HepG2 (cell line): Measurements from ENCODE around the gene TUBB4B.

Experiments used
- CTCF ChIP-seq: sonication (generic); formaldehyde crosslinking; IDR thresholded peaks from 2 replicates; pipeline ENCODE4 v1.5.0; 2020; ENCODE audit warnings: mild to moderate bottlenecking, missing genetic modification reagents, moderate library complexity
- ETV6 ChIP-seq: sonication (generic); formaldehyde crosslinking; conservative IDR thresholded peaks from 2 replicates; pipeline ENCODE4 v1.4.0; 2020; ENCODE audit warnings: missing genetic modification reagents
- SMARCC2 ChIP-seq: fragments of 450-650 bp; IDR thresholded peaks from 2 replicates; pipeline ENCODE4 v1.6.1; 2017; ENCODE audit warnings: antibody characterized with exemption, mild to moderate bottlenecking
- SOX6 ChIP-seq, 2 experiments: fragments of 450-650 bp in 1 of 2; sonication (generic) in 1 of 2; formaldehyde crosslinking in 1 of 2; IDR thresholded peaks; 2 replicates each; pipeline versions ENCODE4 v1.4.0 to v1.6.1; 2017 to 2020; ENCODE audit warnings: antibody characterized with exemption in 1 of 2, mild to moderate bottlenecking in 1 of 2, missing genetic modification reagents in 1 of 2
- ZNF83 ChIP-seq: sonication (generic); formaldehyde crosslinking; IDR thresholded peaks from 2 replicates; pipeline ENCODE4 v1.4.0; 2020; ENCODE audit warnings: missing genetic modification reagents, mild to moderate bottlenecking, borderline replicate concordance
- ZNF879 ChIP-seq: sonication (generic); formaldehyde crosslinking; IDR thresholded peaks from 2 replicates; pipeline ENCODE4 v1.8.1; 2023; ENCODE audit warnings: missing genetic modification reagents

GRCh38 chr9:137247916-137248175, 6.8 kb downstream of the TUBB4B start:
- TF ChIP-seq CTCF (CRISPR knock-in tag) (no peak), SMARCC2 (no peak), SOX6 (IDR thresholded peaks at IDR 0.05) (no peak), SOX6 (CRISPR knock-in tag; IDR thresholded peaks at IDR 0.05) (no peak), ETV6 (CRISPR knock-in tag) (no peak), ZNF879 (CRISPR knock-in tag) (no peak), ZNF83 (no peak)
